ENCODE data around the gene NKX2-1.
A peak's percentile ranks its signal among the peaks of the same experiment; 100 is the strongest.

- TF ChIP-seq, protein P1, sequence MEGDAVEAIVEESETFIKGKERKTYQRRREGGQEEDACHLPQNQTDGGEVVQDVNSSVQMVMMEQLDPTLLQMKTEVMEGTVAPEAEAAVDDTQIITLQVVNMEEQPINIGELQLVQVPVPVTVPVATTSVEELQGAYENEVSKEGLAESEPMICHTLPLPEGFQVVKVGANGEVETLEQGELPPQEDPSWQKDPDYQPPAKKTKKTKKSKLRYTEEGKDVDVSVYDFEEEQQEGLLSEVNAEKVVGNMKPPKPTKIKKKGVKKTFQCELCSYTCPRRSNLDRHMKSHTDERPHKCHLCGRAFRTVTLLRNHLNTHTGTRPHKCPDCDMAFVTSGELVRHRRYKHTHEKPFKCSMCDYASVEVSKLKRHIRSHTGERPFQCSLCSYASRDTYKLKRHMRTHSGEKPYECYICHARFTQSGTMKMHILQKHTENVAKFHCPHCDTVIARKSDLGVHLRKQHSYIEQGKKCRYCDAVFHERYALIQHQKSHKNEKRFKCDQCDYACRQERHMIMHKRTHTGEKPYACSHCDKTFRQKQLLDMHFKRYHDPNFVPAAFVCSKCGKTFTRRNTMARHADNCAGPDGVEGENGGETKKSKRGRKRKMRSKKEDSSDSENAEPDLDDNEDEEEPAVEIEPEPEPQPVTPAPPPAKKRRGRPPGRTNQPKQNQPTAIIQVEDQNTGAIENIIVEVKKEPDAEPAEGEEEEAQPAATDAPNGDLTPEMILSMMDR (IDR thresholded peaks at IDR 0.05): peak in 2 of 3 experiments; percentile 16 to 62
- no peak for TF ChIP-seq POLR2A (IDR thresholded peaks at IDR 0.05)
Measured at GRCh38 chr14:36556811-36557433, 36.9 kb upstream of the NKX2-1 start.

Data from testis (tissue), 2 donors.